Tibial artery (tissue), 4 donors: Measurements from ENCODE around the gene NIPAL3.

Experiments used
- DNase-seq, 2 donors: peaks; one replicate each; pipeline ENCODE4 v3.0.0-alpha.2; 2019
- H3K27ac ChIP-seq, 2 donors: fragments of 200-600 bp; sonication (generic) in 1 of 2; 1 replicate in 1 of 2; 2 replicates in 1 of 2; pipeline ENCODE4 v1.5.1; 2018 to 2019; ENCODE audit warnings: mild to moderate bottlenecking in 1 of 2
- H3K27me3 ChIP-seq, 2 donors: fragments of 200-600 bp; sonication (generic) in 1 of 2; one replicate each; pipeline versions ENCODE4 v1.5.1 to v1.6.0; 2016 to 2019
- H3K36me3 ChIP-seq, 3 donors: fragments of 200-600 bp; sonication (generic) in 2 of 3; one replicate each; pipeline ENCODE4 v1.5.1; 2016 to 2019; ENCODE audit warnings: mild to moderate bottlenecking in 2 of 3
- H3K4me1 ChIP-seq, 4 donors: fragments of 200-600 bp; sonication (generic) in 2 of 4; 1 replicate in 3 of 4; 2 replicates in 1 of 4; pipeline ENCODE4 v1.5.1; 2016 to 2019
- H3K4me3 ChIP-seq, 2 donors: fragments of 200-600 bp; sonication (generic) in 1 of 2; 1 replicate in 1 of 2; 2 replicates in 1 of 2; pipeline ENCODE4 v1.5.1; 2018 to 2019; ENCODE audit warnings: mild to moderate bottlenecking in 2 of 2
- H3K9me3 ChIP-seq, 3 donors: fragments of 200-600 bp; sonication (generic) in 1 of 3; one replicate each; pipeline ENCODE4 v1.5.1; 2016 to 2019
- CTCF ChIP-seq, 2 experiments: fragments of 200-600 bp in 1 of 2; fragments of 450-650 bp in 1 of 2; IDR thresholded peaks; one replicate each; pipeline ENCODE4 v1.5.1; 2017 to 2019; ENCODE audit warnings: antibody characterized with exemption in 2 of 2, mild to moderate bottlenecking in 1 of 2, moderate library complexity in 1 of 2
- intact Hi-C: fragments of 100-400 bp; cut with DNase I; formaldehyde crosslinking; loops from one replicate; pipeline ENCODE4 v1.15.0; 2023; ENCODE audit warnings: low total_unique reads

The NIPAL3 gene

DNA sequence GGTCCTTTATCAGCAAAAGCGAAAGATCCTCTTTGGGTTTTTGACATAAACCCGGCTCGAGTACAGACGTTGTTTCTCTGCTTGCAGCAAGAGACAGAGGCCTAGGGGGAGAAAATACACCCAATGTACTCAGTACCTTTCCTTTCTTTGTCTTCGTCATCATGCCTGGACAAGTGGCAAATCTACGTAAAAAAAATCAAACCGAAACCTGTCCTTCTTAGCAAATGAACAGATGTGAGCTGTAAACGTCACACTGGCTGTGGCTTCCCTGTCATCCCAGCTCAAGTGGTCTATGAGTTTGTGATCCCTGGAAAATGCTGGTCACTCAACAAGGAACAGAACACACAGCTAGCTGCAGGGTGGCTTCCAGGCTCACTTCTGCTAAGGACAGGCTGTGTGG lies 41.9 kb upstream of the NIPAL3 start:
- no peak for DNase-seq
- no peaks in the 10 kb centered on the region for H3K9me3 ChIP-seq
- peaks cover 0 to 7% (median 0%) of the 10 kb centered on the region in 4 donors for H3K4me1 ChIP-seq
- H3K27ac ChIP-seq = no peak overlapping the region
- H3K36me3 ChIP-seq = peaks cover 0 to 5% (median under 1%) of the 10 kb centered on the region in 3 donors
- no peaks in the 10 kb centered on the region for H3K27me3 ChIP-seq
- no peak overlapping the region for H3K4me3 ChIP-seq
- no peak for TF ChIP-seq CTCF (IDR thresholded peaks at IDR 0.05)
- intact Hi-C loops = no loop called here

- no peak for DNase-seq
- intact Hi-C loops = no loop called here
- TF ChIP-seq CTCF (IDR thresholded peaks at IDR 0.05) = no peak
- H3K4me1 ChIP-seq = no peaks in the 10 kb centered on the region
- peaks cover 0 to 7% (median 5%) of the 10 kb centered on the region in 3 donors for H3K36me3 ChIP-seq
- H3K9me3 ChIP-seq = no peaks in the 10 kb centered on the region
- H3K4me3 ChIP-seq = no peak overlapping the region
- no peak overlapping the region for H3K27ac ChIP-seq
- no peaks in the 10 kb centered on the region for H3K27me3 ChIP-seq
These were observed 40.5 kb upstream of the NIPAL3 start for GRCh38 chr1:24374891-24375786.

GRCh38 chr1:24379733-24380315 lies 35.8 kb upstream of the NIPAL3 start:
- intact Hi-C loops = no loop called here
- Histone ChIP-seq H3K4me1 (no peaks in the 10 kb centered on the region), H3K36me3 (peaks cover 0 to 7% (median 0%) of the 10 kb centered on the region in 3 donors), H3K4me3 (no peak overlapping the region), H3K27ac (no peak overlapping the region), H3K9me3 (no peaks in the 10 kb centered on the region), H3K27me3 (no peaks in the 10 kb centered on the region)
- no peak for DNase-seq
- no peak for TF ChIP-seq CTCF (IDR thresholded peaks at IDR 0.05)

- Histone ChIP-seq H3K27ac (no peak overlapping the region), H3K4me3 (no peak overlapping the region), H3K27me3 (no peaks in the 10 kb centered on the region), H3K4me1 (no peaks in the 10 kb centered on the region), H3K9me3 (no peaks in the 10 kb centered on the region), H3K36me3 (peaks cover 0 to 7% (median 0%) of the 10 kb centered on the region in 3 donors)
- DNase-seq = no peak
- TF ChIP-seq CTCF (IDR thresholded peaks at IDR 0.05) = no peak
- intact Hi-C loops = no loop called here
These were observed 35.1 kb upstream of the NIPAL3 start for GRCh38 chr1:24380508-24380907.

DNA sequence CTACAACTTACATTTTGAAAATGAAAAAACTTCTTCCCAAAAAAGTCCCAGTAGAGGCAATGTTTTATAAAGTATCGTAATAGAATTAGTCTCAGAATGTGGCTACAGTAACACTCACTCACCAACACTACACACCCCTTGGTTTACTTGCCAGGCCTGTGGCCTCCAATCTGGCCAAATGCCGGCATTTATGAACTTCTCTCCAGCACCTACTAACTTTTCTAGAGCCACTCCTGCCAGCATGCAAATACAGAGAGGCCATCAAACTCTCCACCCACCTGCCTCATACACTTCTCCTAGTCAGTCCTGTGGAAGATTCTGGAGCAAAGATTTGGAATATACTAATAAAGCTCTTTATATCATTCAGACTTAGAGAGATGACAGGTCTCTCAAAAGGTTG lies 34.3 kb upstream of the NIPAL3 start:
- peaks cover 0 to 7% (median 0%) of the 10 kb centered on the region in 3 donors for H3K36me3 ChIP-seq
- no peak for DNase-seq
- no peaks in the 10 kb centered on the region for H3K9me3 ChIP-seq
- no peak overlapping the region for H3K27ac ChIP-seq
- H3K4me3 ChIP-seq = no peak overlapping the region
- no peak for TF ChIP-seq CTCF (IDR thresholded peaks at IDR 0.05)
- intact Hi-C loops = no loop called here
- no peaks in the 10 kb centered on the region for H3K4me1 ChIP-seq
- H3K27me3 ChIP-seq = no peaks in the 10 kb centered on the region
